WTC11 (cell line): ENCODE results near the gene PCP2. TPM values are rescaled to one million over a fixed set of nuclear protein-coding genes. Genes with fewer than 3 reads are reported as not detected.
A peak's percentile ranks its signal among the peaks of the same experiment; 100 is the strongest.

ENCODE experiments used
- ATAC-seq: fragments of 200-7000 bp; cut with Tn5 transposase; 2 replicates; pipeline ENCODE4 v1.10.0; 2021; ENCODE audit warnings: mild to moderate bottlenecking, moderate library complexity
- CTCF ChIA-PET: fragments of 300-600 bp; sonication (Branson Sonifier 250); formaldehyde crosslinking; loops from one replicate; lab custom pipeline; 2021; ENCODE audit warnings: antibody characterized with exemption; lab: Charles Lee
- POLR2A ChIA-PET: fragments of 350-600 bp; sonication (Branson Sonifier 250); formaldehyde crosslinking; loops from one replicate; lab custom pipeline; 2021; ENCODE audit warnings: antibody characterized with exemption; lab: Charles Lee
- DNase-seq: peaks from one replicate; pipeline ENCODE4 v3.0.0; 2021; ENCODE audit warnings: low spot score
- H3K27ac Mint-ChIP-seq: 2 replicates; pipeline ENCODE4 v1.8.0; 2021; ENCODE audit warnings: mixed read lengths
- H3K27me3 Mint-ChIP-seq: 2 replicates; pipeline ENCODE4 v1.8.0; 2021; ENCODE audit warnings: low read depth, mild to moderate bottlenecking, moderate library complexity, mixed read lengths
- H3K36me3 Mint-ChIP-seq: 2 replicates; pipeline ENCODE4 v1.8.0; 2021; ENCODE audit warnings: mixed read lengths
- H3K4me1 Mint-ChIP-seq: 2 replicates; pipeline ENCODE4 v1.8.0; 2022; ENCODE audit warnings: mixed read lengths
- H3K4me3 Mint-ChIP-seq: 2 replicates; pipeline ENCODE4 v1.8.0; 2021; ENCODE audit warnings: mild to moderate bottlenecking, moderate library complexity, mixed read lengths
- H3K9me3 Mint-ChIP-seq: 2 replicates; pipeline ENCODE4 v1.8.0; 2021; ENCODE audit warnings: mixed read lengths
- CREM ChIP-seq: sonication (generic); formaldehyde crosslinking; IDR thresholded peaks from 2 replicates; pipeline ENCODE4 v1.8.1; 2022; ENCODE audit warnings: mild to moderate bottlenecking, missing genetic modification reagents, moderate library complexity
- ESRRA ChIP-seq: sonication (generic); formaldehyde crosslinking; IDR thresholded peaks from 2 replicates; pipeline ENCODE4 v1.8.1; 2022; ENCODE audit warnings: mild to moderate bottlenecking, missing genetic modification reagents, borderline replicate concordance
- ETV6 ChIP-seq: sonication (generic); formaldehyde crosslinking; IDR thresholded peaks from 2 replicates; pipeline ENCODE4 v1.8.1; 2022; ENCODE audit warnings: mild to moderate bottlenecking, missing genetic modification reagents
- GRHL2 ChIP-seq: fragments of 250-450 bp; sonication (Bioruptor Pico); IDR thresholded peaks from 2 replicates; pipeline ENCODE4 v1.8.0; 2022; ENCODE audit warnings: mild to moderate bottlenecking, moderate library complexity; ENCODE audit not compliant: insufficient replicate concordance, severe bottlenecking
- JAZF1 ChIP-seq: fragments of 250-450 bp; sonication (Bioruptor Pico); IDR thresholded peaks from 2 replicates; pipeline ENCODE4 v1.9.0; 2021; ENCODE audit warnings: moderate library complexity, mild to moderate bottlenecking, inconsistent platforms
- KAT7 ChIP-seq: sonication (generic); formaldehyde crosslinking; IDR thresholded peaks from 2 replicates; pipeline ENCODE4 v1.8.1; 2023; ENCODE audit warnings: missing genetic modification reagents, mild to moderate bottlenecking, borderline replicate concordance
- OVOL2 ChIP-seq: fragments of 250-450 bp; sonication (Bioruptor Pico); IDR thresholded peaks from 2 replicates; pipeline ENCODE4 v1.9.0; 2021; ENCODE audit warnings: mild to moderate bottlenecking, borderline replicate concordance
- PRRX2 ChIP-seq: fragments of 250-450 bp; sonication (Bioruptor Pico); IDR thresholded peaks from 2 replicates; pipeline ENCODE4 v1.8.0; 2021; ENCODE audit warnings: mild to moderate bottlenecking
- SOX15 ChIP-seq: fragments of 250-450 bp; sonication (Bioruptor Pico); IDR thresholded peaks from 2 replicates; pipeline ENCODE4 v1.9.0; 2021; ENCODE audit warnings: mild to moderate bottlenecking
- TCF7 ChIP-seq: sonication (generic); formaldehyde crosslinking; IDR thresholded peaks from 2 replicates; pipeline ENCODE4 v1.8.0; 2022; ENCODE audit warnings: mild to moderate bottlenecking, low read depth, missing genetic modification reagents, moderate library complexity
- ZNF138 ChIP-seq: sonication (generic); formaldehyde crosslinking; conservative IDR thresholded peaks from 2 replicates; pipeline ENCODE4 v1.8.1; 2022; ENCODE audit warnings: mild to moderate bottlenecking, moderate library complexity, missing genetic modification reagents
- ZNF671 ChIP-seq: fragments of 250-450 bp; sonication (Bioruptor Pico); IDR thresholded peaks from 2 replicates; pipeline ENCODE4 v1.8.0; 2021; ENCODE audit warnings: mild to moderate bottlenecking
- total RNA-seq: library from RNA; stranded (reverse); gene quantifications from 3 replicates; pipeline ENCODE4 v1.2.3, GENCODE V29; 2021
- TF ChIP-seq, protein P1 (sequence below): sonication (generic); formaldehyde crosslinking; IDR thresholded peaks from 2 replicates; pipeline ENCODE4 v1.8.1; 2022; ENCODE audit warnings: mild to moderate bottlenecking, missing genetic modification reagents, moderate library complexity, borderline replicate concordance
- TF ChIP-seq, protein P2 (sequence below): fragments of 250-450 bp; sonication (Bioruptor Pico); IDR thresholded peaks from 2 replicates; pipeline ENCODE4 v1.9.0; 2021; ENCODE audit warnings: mild to moderate bottlenecking
- TF ChIP-seq, protein P3 (sequence below): sonication (generic); formaldehyde crosslinking; conservative IDR thresholded peaks from 2 replicates; pipeline ENCODE4 v1.8.1; 2022; ENCODE audit warnings: mild to moderate bottlenecking, missing genetic modification reagents
- TF ChIP-seq, protein P4 (sequence below): fragments of 250-450 bp; sonication (Bioruptor Pico); IDR thresholded peaks from 2 replicates; pipeline ENCODE4 v1.8.0; 2021; ENCODE audit warnings: mild to moderate bottlenecking
- TF ChIP-seq, protein P5 (sequence below): sonication (generic); formaldehyde crosslinking; IDR thresholded peaks from 2 replicates; pipeline ENCODE4 v1.8.1; 2023; ENCODE audit warnings: mild to moderate bottlenecking, missing genetic modification reagents, borderline replicate concordance
- TF ChIP-seq, protein P6 (sequence below): sonication (generic); formaldehyde crosslinking; IDR thresholded peaks from 2 replicates; pipeline ENCODE4 v1.8.0; 2023; ENCODE audit warnings: missing genetic modification reagents
- TF ChIP-seq, protein P7 (sequence below): sonication (generic); formaldehyde crosslinking; IDR thresholded peaks from 2 replicates; pipeline ENCODE4 v1.8.1; 2023; ENCODE audit warnings: mild to moderate bottlenecking, missing genetic modification reagents

Gene PCP2
- total RNA-seq, 1 experiment from 2014 or later: 0.48 TPM

DNA sequence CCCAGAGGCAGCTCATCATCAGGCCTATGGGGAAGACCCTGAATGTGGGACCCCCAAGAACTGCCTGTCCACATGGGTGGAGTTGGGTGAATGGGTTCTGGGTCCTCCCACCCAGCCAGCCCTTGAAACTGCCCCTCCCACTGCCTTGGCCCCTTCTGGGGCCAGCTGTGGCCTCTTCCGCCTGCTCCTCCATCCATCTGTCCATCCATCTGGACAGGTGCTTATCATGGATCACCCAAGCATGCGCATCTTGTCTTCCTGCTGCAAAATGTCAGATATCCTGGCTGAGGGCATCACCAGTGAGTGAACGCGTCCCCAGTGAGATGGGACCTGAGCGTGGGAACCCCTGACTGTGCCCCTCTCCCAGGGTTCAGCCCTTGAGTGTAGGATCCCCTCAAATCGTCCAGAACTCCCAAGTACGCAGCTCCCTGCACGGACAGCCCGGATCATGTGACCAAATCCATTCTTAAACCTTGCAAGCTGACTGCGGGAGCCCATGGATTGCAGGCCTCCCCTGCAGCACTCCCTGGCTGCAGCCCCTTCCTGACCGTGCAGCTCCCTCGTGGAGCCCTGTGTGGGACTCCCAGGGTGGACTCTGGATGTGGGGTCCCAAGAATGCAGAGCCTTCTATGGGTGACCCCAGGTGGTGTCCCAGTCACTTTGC, 5.4 kb upstream of the PCP2 start (continued):
- no peak for TF ChIP-seq TCF7 (CRISPR knock-in tag)
- TF ChIP-seq OVOL2 (CRISPR knock-in tag): no peak
- TF ChIP-seq, protein P1, sequence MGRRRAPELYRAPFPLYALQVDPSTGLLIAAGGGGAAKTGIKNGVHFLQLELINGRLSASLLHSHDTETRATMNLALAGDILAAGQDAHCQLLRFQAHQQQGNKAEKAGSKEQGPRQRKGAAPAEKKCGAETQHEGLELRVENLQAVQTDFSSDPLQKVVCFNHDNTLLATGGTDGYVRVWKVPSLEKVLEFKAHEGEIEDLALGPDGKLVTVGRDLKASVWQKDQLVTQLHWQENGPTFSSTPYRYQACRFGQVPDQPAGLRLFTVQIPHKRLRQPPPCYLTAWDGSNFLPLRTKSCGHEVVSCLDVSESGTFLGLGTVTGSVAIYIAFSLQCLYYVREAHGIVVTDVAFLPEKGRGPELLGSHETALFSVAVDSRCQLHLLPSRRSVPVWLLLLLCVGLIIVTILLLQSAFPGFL (CRISPR knock-in tag): no peak
- TF ChIP-seq, protein P2, sequence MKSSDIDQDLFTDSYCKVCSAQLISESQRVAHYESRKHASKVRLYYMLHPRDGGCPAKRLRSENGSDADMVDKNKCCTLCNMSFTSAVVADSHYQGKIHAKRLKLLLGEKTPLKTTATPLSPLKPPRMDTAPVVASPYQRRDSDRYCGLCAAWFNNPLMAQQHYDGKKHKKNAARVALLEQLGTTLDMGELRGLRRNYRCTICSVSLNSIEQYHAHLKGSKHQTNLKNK (CRISPR knock-in tag): no peak
- no peak for TF ChIP-seq SOX15 (CRISPR knock-in tag)
- TF ChIP-seq ZNF138 (CRISPR knock-in tag): no peak

DNA sequence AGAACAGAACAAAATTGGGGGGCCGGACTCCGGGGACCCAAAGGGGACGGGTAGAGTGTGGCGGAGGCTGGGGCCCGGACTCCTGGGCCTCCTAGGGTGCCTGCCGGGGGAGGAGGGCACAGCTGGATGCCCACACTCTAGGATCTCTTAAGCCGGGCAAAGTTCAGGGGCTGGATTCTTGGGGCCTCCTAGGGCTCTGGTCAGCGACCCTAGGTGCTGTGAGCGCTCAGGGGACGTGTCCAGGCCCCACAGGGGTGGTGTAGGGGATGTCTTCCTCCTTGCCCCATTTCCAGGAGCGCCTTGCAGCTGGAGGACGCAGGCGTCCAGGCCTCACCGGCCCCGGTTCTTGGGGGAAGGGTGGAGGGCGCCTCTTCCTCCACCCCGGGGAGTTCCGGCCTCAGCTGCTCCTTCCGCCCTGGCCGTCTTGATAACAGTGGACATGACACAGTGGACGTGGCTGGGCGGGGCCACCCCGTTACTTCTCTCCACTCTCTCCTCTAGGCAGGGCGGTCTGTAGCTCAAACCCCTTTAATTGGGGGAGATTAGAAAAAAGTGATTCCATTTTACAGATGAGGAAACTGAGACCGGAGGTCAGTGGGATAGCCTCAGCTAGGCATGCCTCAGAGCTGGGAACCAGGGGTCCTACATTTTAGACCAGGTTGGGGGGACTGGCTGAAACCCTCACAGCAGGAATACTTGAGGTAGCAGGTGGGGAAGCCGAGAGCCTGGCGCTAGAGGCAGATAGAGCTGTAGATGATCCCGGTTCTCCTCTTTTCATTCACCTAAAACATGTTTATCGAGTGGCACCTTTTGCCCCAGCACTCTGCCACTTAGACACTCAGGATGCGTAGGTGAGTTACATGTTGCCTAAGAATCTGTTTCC, 4.1 kb upstream of the PCP2 start:
- H3K27me3 Mint-ChIP-seq: peaks cover 30% of the 10 kb centered on the region
- no peaks in the 10 kb centered on the region for H3K4me1 Mint-ChIP-seq
- peaks cover 7% of the 10 kb centered on the region; the same call in 1 of the 2 replicates for H3K36me3 Mint-ChIP-seq
- peak overlapping the region; percentile 71 for H3K4me3 Mint-ChIP-seq
- ATAC-seq: no peak
- no peak overlapping the region for H3K27ac Mint-ChIP-seq
- H3K9me3 Mint-ChIP-seq: peaks cover 8% of the 10 kb centered on the region
- 0 out of 2 replicates have a peak, but pooled peaks have one; percentile 1 for TF ChIP-seq KAT7 (CRISPR knock-in tag)
- TF ChIP-seq, protein P3, sequence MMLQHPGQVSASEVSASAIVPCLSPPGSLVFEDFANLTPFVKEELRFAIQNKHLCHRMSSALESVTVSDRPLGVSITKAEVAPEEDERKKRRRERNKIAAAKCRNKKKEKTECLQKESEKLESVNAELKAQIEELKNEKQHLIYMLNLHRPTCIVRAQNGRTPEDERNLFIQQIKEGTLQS (CRISPR knock-in tag): no peak
- POLR2A ChIA-PET: interaction anchor here (0.6 kb wide), 1 partner anchor 85 kb away, joined by 5 read pairs; no protein-coding TSS in a partner anchor
- DNase-seq: no peak
- CTCF ChIA-PET: interaction anchor here (0.9 to 2.1 kb wide), 5 partner anchors 8 to 162 kb away, joined by 3 to 9 read pairs (median 5); partner anchors contain the start of genes CAMSAP3, PET100, TRAPPC5 and XAB2

DNA sequence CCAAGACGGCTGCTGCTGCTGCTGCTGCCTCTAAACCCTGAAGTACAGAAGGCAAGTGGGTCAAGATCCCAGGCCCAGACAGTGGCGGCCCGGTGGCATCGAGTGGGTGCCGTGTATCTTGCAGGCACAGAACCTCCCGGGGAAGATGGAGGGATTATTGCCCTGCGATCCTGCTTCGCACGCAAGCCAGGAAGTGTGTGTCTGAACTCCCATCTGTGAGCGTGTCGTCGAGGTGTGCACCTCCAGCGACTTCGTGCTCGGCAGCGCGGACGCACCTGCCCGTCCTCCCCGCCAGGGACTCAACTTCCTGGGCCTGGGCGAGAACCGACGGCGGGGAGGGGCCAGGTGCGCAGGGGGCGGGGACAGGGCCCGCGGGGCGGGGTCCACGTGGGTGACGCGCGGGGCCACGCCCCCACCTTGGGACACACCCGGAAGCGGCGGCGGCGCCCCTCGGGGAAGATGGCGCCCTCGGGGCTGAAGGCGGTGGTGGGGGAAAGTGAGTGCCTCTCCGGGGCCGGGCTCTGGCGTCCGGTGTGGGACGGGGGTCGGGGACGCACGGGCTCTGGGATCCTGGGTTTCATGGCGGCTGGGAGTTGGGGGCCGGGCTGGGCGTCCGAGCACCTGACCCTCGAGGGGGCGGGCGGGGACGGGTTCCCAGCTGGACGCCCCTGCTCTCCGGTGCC, 3.3 kb upstream of the PCP2 start, which contains the start of gene STXBP2:
Gene STXBP2, plus strand, starts transcription at position 420 of the 683 bp plus-strand sequence. Its CDS starts 40 bp downstream, at position 460.
- H3K27ac Mint-ChIP-seq: no peak within 1 kb of the TSS
- peak; percentile 90 for DNase-seq
- peaks cover 30% of the 10 kb centered on the region for H3K27me3 Mint-ChIP-seq
- ChIA-PET CTCF (interaction anchor here (0.9 to 2.1 kb wide), 5 partner anchors 41 to 163 kb away, joined by 3 to 9 read pairs (median 5); partner anchors contain the start of genes CAMSAP3 and TRAPPC5), POLR2A (interaction anchor here (0.6 kb wide), 1 partner anchor 84 kb away, joined by 5 read pairs; no protein-coding TSS in a partner anchor)
- peak within 1 kb of the TSS; percentile 71 for H3K4me3 Mint-ChIP-seq
- ATAC-seq: peak; percentile 85
- peaks cover 8% of the 10 kb centered on the region for H3K9me3 Mint-ChIP-seq
- H3K36me3 Mint-ChIP-seq: peaks cover 7% of the 10 kb centered on the region; the same call in 1 of the 2 replicates
- H3K4me1 Mint-ChIP-seq: no peaks in the 10 kb centered on the region
- TF ChIP-seq, protein P4, sequence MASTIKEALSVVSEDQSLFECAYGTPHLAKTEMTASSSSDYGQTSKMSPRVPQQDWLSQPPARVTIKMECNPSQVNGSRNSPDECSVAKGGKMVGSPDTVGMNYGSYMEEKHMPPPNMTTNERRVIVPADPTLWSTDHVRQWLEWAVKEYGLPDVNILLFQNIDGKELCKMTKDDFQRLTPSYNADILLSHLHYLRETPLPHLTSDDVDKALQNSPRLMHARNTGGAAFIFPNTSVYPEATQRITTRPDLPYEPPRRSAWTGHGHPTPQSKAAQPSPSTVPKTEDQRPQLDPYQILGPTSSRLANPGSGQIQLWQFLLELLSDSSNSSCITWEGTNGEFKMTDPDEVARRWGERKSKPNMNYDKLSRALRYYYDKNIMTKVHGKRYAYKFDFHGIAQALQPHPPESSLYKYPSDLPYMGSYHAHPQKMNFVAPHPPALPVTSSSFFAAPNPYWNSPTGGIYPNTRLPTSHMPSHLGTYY (CRISPR knock-in tag): no peak
- TF ChIP-seq ZNF671 (CRISPR knock-in tag) (no peak), ETV6 (CRISPR knock-in tag) (peak; percentile 95), PRRX2 (no peak), GRHL2 (CRISPR knock-in tag) (no peak), JAZF1 (CRISPR knock-in tag) (no peak), CREM (peak; percentile 65; the same call in 1 of the 2 replicates), ESRRA (CRISPR knock-in tag) (peak; percentile 92; the same call in 1 of the 2 replicates)
- TF ChIP-seq, protein P5, sequence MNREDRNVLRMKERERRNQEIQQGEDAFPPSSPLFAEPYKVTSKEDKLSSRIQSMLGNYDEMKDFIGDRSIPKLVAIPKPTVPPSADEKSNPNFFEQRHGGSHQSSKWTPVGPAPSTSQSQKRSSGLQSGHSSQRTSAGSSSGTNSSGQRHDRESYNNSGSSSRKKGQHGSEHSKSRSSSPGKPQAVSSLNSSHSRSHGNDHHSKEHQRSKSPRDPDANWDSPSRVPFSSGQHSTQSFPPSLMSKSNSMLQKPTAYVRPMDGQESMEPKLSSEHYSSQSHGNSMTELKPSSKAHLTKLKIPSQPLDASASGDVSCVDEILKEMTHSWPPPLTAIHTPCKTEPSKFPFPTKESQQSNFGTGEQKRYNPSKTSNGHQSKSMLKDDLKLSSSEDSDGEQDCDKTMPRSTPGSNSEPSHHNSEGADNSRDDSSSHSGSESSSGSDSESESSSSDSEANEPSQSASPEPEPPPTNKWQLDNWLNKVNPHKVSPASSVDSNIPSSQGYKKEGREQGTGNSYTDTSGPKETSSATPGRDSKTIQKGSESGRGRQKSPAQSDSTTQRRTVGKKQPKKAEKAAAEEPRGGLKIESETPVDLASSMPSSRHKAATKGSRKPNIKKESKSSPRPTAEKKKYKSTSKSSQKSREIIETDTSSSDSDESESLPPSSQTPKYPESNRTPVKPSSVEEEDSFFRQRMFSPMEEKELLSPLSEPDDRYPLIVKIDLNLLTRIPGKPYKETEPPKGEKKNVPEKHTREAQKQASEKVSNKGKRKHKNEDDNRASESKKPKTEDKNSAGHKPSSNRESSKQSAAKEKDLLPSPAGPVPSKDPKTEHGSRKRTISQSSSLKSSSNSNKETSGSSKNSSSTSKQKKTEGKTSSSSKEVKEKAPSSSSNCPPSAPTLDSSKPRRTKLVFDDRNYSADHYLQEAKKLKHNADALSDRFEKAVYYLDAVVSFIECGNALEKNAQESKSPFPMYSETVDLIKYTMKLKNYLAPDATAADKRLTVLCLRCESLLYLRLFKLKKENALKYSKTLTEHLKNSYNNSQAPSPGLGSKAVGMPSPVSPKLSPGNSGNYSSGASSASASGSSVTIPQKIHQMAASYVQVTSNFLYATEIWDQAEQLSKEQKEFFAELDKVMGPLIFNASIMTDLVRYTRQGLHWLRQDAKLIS (CRISPR knock-in tag): no peak
- TF ChIP-seq, protein P6, sequence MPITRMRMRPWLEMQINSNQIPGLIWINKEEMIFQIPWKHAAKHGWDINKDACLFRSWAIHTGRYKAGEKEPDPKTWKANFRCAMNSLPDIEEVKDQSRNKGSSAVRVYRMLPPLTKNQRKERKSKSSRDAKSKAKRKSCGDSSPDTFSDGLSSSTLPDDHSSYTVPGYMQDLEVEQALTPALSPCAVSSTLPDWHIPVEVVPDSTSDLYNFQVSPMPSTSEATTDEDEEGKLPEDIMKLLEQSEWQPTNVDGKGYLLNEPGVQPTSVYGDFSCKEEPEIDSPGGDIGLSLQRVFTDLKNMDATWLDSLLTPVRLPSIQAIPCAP (CRISPR knock-in tag): peak; percentile 88
- TF ChIP-seq, protein P7, sequence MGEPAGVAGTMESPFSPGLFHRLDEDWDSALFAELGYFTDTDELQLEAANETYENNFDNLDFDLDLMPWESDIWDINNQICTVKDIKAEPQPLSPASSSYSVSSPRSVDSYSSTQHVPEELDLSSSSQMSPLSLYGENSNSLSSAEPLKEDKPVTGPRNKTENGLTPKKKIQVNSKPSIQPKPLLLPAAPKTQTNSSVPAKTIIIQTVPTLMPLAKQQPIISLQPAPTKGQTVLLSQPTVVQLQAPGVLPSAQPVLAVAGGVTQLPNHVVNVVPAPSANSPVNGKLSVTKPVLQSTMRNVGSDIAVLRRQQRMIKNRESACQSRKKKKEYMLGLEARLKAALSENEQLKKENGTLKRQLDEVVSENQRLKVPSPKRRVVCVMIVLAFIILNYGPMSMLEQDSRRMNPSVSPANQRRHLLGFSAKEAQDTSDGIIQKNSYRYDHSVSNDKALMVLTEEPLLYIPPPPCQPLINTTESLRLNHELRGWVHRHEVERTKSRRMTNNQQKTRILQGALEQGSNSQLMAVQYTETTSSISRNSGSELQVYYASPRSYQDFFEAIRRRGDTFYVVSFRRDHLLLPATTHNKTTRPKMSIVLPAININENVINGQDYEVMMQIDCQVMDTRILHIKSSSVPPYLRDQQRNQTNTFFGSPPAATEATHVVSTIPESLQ (CRISPR knock-in tag): no peak
